Stimulated activated CD8-positive, alpha-beta memory T cell treated with anti-CD3 and anti-CD28 coated beads, Interleukin-4, amount 100 ng/mL, for 48 hours (primary cell): ENCODE measurements around the gene SPDYE1.

Experiments
- DNase-seq: peaks from one replicate; pipeline ENCODE4 v3.0.0-alpha.2; 2020

The SPDYE1 gene

GRCh38 chr7:44045226-44046014 lies 47.7 kb downstream of the SPDYE1 start:
- no peak for DNase-seq

- DNase-seq = no peak
Observed at GRCh38 chr7:44046321-44047061, 48.8 kb downstream of the SPDYE1 start.

GRCh38 chr7:44048031-44048795 lies 50.5 kb downstream of the SPDYE1 start:
- no peak for DNase-seq

GRCh38 chr7:44050121-44050914 lies 52.6 kb downstream of the SPDYE1 start:
- DNase-seq = no peak

GRCh38 chr7:44050915-44051560 lies 53.3 kb downstream of the SPDYE1 start:
- DNase-seq = no peak

- DNase-seq = no peak
Observed at GRCh38 chr7:44051611-44052220, 54.0 kb downstream of the SPDYE1 start.

- no peak for DNase-seq
Observed at GRCh38 chr7:44052771-44053365, 55.2 kb downstream of the SPDYE1 start.

- no peak for DNase-seq
Observed at GRCh38 chr7:44056681-44057080, 59.0 kb downstream of the SPDYE1 start.

- DNase-seq = no peak
Observed at GRCh38 chr7:44057181-44057848, 59.6 kb downstream of the SPDYE1 start.

GRCh38 chr7:44057849-44058758 lies 60.4 kb downstream of the SPDYE1 start:
- no peak for DNase-seq

- DNase-seq = no peak
Observed at GRCh38 chr7:44058759-44059218, 61.1 kb downstream of the SPDYE1 start.

- DNase-seq = no peak
Observed at GRCh38 chr7:44059219-44060090, 61.8 kb downstream of the SPDYE1 start.
